Activated CD4-positive, alpha-beta memory T cell treated with anti-CD3 and anti-CD28 coated beads for 36 hours (primary cell): Measurements from ENCODE around the gene APELA. TPM values are rescaled to one million over a fixed set of nuclear protein-coding genes. Genes with fewer than 3 reads are reported as not detected.
"Not testable (repeated sequence)": the region's sequence is repeated elsewhere in the genome, so short reads cannot be mapped to it uniquely, and the experiment has no call there.

ENCODE experiments used
- CTCF ChIA-PET: fragments of 350-600 bp; sonication (Branson Sonifier 250); formaldehyde crosslinking; loops from one replicate; lab custom pipeline; 2021; ENCODE audit warnings: antibody characterized with exemption, inconsistent platforms; lab: Charles Lee
- POLR2A ChIA-PET: fragments of 350-600 bp; sonication (Branson Sonifier 250); formaldehyde crosslinking; loops from one replicate; lab custom pipeline; 2021; ENCODE audit warnings: antibody characterized with exemption; lab: Charles Lee
- DNase-seq: peaks from one replicate; pipeline ENCODE4 v3.0.0-alpha.2; 2020
- H3K27ac Mint-ChIP-seq: one replicate; pipeline ENCODE4 v1.8.0; 2021; ENCODE audit warnings: mixed read lengths
- H3K27me3 Mint-ChIP-seq: one replicate; pipeline ENCODE4 v1.8.0; 2021; ENCODE audit warnings: mixed read lengths
- H3K36me3 Mint-ChIP-seq: one replicate; pipeline ENCODE4 v1.8.0; 2021; ENCODE audit warnings: mixed read lengths
- H3K4me1 Mint-ChIP-seq: one replicate; pipeline ENCODE4 v1.8.0; 2021; ENCODE audit warnings: low read depth, mixed read lengths
- H3K4me3 Mint-ChIP-seq: one replicate; pipeline ENCODE4 v1.8.0; 2021; ENCODE audit warnings: mild to moderate bottlenecking, mixed read lengths
- H3K9me3 Mint-ChIP-seq: one replicate; pipeline ENCODE4 v1.8.0; 2021; ENCODE audit warnings: mixed read lengths
- intact Hi-C: fragments of 100-400 bp; cut with micrococcal nuclease; formaldehyde crosslinking; loops from one replicate; pipeline ENCODE4 v1.15.1; 2023
- total RNA-seq, 2 experiments: library from RNA; stranded (reverse); gene quantifications; one replicate each; pipeline ENCODE4 v1.2.3, GENCODE V29; 2021

APELA gene
- total RNA-seq, 2 experiments from 2014 or later: not detected

DNA sequence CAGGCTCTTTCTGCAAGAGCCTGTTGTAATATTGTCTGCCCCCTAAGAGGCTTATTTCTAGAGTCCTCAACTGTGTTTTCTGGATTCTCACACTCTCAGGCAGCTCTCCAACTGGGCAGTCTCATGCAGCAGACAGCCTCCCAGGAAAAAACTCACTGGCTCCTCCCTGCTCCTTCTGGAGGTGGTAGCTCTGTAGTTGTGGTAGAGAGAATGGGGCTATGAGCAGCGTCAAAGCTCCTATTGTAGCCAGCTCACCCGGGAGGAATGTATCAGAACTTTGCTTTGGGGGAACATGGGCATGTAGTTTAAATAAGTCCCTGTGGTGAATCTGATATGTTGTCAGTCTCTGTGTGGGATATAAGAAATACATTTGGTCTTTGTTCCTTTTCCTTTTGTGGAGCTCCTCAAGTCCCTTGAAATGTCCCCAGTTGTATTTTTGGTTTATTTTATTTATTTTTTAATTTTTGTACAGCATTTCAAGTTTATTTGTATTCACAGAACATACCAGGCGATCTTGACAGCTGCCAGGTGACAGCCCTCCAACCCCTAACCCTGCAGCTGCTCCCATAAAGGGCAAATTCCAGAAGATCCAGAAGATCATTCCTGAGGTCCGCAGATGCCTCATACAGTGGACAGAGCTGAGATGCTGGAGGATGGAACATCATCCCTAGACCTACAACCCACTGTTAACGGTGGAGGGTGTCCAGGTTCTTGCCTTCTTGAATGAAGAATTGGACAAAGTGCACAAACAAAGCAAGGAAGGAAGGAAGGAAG is 54.8 kb downstream of the APELA start:
- intact Hi-C loops: no loop called here
- Mint-ChIP-seq H3K27me3 (peaks cover 15% of the 10 kb centered on the region), H3K36me3 (no peaks in the 10 kb centered on the region), H3K9me3 (no peaks in the 10 kb centered on the region), H3K4me3 (no peak overlapping the region), H3K4me1 (no peaks in the 10 kb centered on the region), H3K27ac (no peak overlapping the region)
- DNase-seq: no peak
- ChIA-PET CTCF (no interaction called here), POLR2A (no interaction called here)

DNA sequence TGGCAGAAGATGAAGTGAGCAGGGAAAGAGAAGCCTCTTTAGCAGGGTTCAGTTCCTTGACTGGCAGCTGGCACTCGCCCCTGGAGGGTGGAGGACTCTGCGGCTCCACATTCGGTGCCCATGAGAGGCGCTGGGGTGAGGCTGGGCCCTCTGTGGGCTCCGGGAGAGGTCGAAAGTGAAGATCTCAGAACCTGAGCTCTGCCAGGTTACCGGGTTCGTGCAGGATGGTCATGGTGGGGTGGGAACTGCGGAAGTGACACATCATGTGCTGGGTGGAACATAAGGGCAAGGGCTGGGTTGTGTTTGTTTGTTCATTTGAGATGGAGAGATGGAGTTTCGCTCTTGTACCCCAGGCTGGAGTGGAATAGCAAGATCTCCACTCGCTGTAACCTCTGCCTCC is 56.3 kb downstream of the APELA start:
- ChIA-PET CTCF (no interaction called here), POLR2A (no interaction called here)
- no peaks in the 10 kb centered on the region for H3K4me1 Mint-ChIP-seq
- H3K4me3 Mint-ChIP-seq: no peak overlapping the region
- H3K27me3 Mint-ChIP-seq: peaks cover 15% of the 10 kb centered on the region
- no peaks in the 10 kb centered on the region for H3K9me3 Mint-ChIP-seq
- intact Hi-C loops: no loop called here
- no peak overlapping the region for H3K27ac Mint-ChIP-seq
- DNase-seq: no peak
- no peaks in the 10 kb centered on the region for H3K36me3 Mint-ChIP-seq

DNA sequence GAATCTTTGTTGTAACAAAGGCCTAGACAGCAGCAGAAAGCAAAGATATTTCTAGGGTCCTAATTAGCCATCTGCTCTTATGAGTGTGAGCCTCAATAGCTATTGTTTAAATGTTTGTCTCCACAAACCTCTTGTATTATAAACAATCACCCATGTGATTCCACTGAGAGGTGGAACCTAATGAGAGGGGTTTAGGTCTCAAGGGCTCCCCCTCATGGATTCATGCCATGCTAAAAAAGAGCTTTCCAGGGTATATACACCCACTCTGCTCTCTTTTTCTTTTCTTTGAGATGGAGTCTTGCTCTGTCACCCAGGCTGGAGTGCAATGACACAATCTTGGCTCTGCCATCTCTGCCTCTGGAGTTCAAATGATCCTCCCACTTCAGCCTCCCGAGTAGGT is 58.4 kb downstream of the APELA start:
- H3K4me3 Mint-ChIP-seq: no peak overlapping the region
- no peaks in the 10 kb centered on the region for H3K9me3 Mint-ChIP-seq
- peaks cover 24% of the 10 kb centered on the region for H3K27me3 Mint-ChIP-seq
- POLR2A ChIA-PET: no interaction called here
- intact Hi-C loops: no loop called here
- CTCF ChIA-PET: no interaction called here
- no peaks in the 10 kb centered on the region for H3K4me1 Mint-ChIP-seq
- no peak overlapping the region for H3K27ac Mint-ChIP-seq
- no peaks in the 10 kb centered on the region for H3K36me3 Mint-ChIP-seq
- DNase-seq: no peak

DNA sequence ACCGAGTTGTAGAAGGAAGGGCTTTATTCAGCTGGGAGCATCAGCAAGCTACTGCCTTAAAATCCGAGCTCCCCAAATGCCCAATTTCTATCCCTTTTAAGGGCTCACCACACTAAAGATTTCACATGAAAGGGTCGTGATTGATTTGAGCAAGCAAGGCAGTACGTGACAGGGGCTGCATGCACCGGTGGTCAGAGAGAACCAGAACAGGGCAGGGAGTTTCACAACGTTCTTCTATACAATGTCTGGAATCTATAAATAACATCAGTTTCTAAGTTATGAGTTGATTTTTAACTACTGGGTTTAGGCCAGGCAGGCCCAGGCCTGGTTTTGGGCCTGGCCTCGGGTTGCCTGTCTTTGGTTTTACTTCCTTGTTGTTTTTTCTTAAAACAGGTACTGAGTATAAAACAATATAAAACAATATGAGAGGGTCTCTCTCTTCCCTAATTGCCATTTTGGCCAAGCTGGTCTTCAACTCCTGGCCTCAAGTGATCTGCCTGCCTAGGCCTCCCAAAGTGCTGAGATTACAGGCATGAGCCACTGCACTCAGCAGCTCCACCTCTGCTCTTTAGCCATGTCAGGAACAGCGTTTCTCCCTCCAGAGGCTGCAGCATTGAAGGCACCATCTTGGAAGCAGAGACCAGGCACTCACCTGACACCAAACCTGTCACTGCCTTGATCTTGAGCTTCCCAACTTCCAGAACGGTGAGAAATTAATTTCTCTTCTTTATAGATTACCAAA is 59.1 kb downstream of the APELA start:
- H3K27me3 Mint-ChIP-seq: peaks cover 21% of the 10 kb centered on the region
- DNase-seq, CTCF ChIA-PET, H3K36me3 Mint-ChIP-seq, H3K9me3 Mint-ChIP-seq, intact Hi-C loops, H3K4me3 Mint-ChIP-seq, POLR2A ChIA-PET, H3K27ac Mint-ChIP-seq, H3K4me1 Mint-ChIP-seq: not testable (repeated sequence)

DNA sequence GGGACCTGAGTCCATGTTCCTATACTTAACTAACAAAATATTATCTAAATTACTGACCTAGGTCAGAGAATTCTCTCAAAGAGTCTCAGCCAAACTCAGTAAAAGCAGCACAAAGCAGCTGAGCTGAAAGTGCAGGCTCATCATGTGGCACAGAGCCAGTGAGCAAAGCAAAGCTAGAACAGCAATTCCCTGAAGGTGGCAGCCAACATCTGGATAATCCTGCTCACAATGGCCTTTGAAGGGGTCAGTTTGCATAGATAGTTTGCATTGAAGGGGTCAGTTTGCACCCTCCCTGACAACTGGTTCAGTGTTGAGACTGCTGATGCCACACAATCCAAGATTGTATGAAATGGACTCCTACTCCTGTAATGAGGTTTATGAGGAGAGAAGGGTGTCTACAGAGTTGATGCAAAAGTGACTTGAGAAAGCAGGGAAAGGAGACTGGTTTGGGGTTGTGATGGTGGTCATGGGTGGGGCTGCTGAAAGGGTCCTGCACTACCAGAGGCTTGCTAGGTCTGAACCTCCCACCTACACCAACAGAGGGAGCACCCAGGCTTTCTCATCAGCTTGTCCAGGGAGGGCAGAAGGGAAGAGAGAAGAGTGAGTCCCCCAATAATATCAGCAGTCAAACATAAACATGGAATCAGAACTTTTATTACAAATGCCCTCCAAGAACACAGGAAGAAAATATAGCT is 60.7 kb downstream of the APELA start:
- Mint-ChIP-seq H3K4me1 (no peaks in the 10 kb centered on the region), H3K27ac (no peak overlapping the region), H3K9me3 (no peaks in the 10 kb centered on the region), H3K36me3 (no peaks in the 10 kb centered on the region), H3K4me3 (no peak overlapping the region), H3K27me3 (peaks cover 18% of the 10 kb centered on the region)
- POLR2A ChIA-PET: no interaction called here
- CTCF ChIA-PET: no interaction called here
- DNase-seq: no peak
- intact Hi-C loops: no loop called here

DNA sequence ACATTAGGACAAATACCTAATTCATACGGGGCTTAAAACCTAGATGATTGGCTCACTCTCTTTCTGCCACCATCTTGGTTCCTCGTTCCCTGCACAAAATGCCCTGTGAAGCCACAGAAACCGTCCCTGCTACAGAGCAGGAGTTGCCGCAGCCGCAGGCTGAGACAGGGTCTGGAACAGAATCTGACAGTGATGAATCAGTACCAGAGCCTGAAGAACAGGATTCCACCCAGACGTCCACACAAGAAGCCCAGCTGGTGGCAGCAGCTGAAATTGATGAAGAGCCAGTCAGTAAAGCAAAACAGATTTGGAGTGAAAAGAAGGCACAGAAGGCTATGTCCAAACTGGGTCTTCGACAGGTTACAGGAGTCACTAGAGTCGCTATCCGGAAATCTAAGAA is 66.2 kb downstream of the APELA start:
- peaks cover 12% of the 10 kb centered on the region for H3K27me3 Mint-ChIP-seq
- POLR2A ChIA-PET: no interaction called here
- CTCF ChIA-PET: no interaction called here

DNA sequence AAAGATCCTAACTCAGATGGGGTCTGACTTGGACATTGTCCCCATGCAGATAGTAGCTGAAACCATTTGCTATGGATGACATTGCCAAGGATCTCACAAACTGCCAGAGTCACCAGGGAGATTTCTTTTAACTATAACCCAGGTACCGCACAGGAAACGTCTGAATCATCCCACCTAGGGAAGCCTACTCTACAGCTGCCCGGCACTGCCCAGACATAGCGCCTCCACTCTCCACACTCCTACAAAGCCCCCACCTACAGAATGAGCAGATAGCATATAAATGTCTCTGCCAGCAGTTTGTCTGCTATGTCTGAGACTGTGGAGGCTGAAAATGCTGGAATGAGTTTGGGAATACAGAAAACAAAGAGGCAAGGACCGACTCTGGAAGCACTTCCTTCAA is 68.2 kb downstream of the APELA start:
- CTCF ChIA-PET: no interaction called here
- no peaks in the 10 kb centered on the region for H3K4me1 Mint-ChIP-seq
- POLR2A ChIA-PET: no interaction called here
- intact Hi-C loops: no loop called here
- DNase-seq: no peak
- H3K27ac Mint-ChIP-seq: no peak overlapping the region
- peaks cover 9% of the 10 kb centered on the region for H3K27me3 Mint-ChIP-seq
- H3K9me3 Mint-ChIP-seq: no peaks in the 10 kb centered on the region
- no peak overlapping the region for H3K4me3 Mint-ChIP-seq
- no peaks in the 10 kb centered on the region for H3K36me3 Mint-ChIP-seq

More for the DNA sequence above, 66.2 kb downstream of the APELA start:
- intact Hi-C loops: no loop called here
- Mint-ChIP-seq H3K36me3 (no peaks in the 10 kb centered on the region), H3K9me3 (no peaks in the 10 kb centered on the region), H3K4me3 (no peak overlapping the region), H3K4me1 (no peaks in the 10 kb centered on the region), H3K27ac (no peak overlapping the region)
- DNase-seq: no peak

DNA sequence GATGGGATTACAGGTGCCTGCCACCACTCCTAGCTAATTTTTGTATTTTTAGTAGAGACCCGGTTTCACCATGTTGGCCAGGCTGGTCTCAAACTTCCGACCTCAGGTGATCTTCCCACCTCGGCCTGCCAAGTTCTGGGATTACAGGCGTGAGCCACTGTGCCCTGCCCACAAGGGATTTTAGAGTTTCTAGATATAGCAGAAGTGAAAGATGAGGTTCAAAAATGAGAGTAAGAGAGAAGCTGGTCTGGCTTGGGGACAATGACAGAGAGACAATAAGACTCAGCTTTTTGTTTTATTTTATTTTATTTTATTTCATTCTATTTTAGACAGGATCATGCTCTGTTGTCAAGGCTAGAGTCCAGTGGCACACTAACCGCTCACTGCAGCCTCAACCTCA is 69.8 kb downstream of the APELA start:
- DNase-seq: no peak
- Mint-ChIP-seq H3K27ac (no peak overlapping the region), H3K4me3 (no peak overlapping the region), H3K36me3 (no peaks in the 10 kb centered on the region), H3K9me3 (no peaks in the 10 kb centered on the region), H3K27me3 (peaks cover 16% of the 10 kb centered on the region), H3K4me1 (no peaks in the 10 kb centered on the region)
- CTCF ChIA-PET: no interaction called here
- intact Hi-C loops: no loop called here
- POLR2A ChIA-PET: no interaction called here

Other genes with a start within 250 kb of the APELA start
- not detected for gene SMIM31, start 123.0 kb upstream of the APELA start, total RNA-seq
- 1 to 10 TPM; 1.0 TPM for gene TRIM61, start 100.5 kb downstream of the APELA start, total RNA-seq
- gene TRIM60, start 154.8 kb downstream of the APELA start, total RNA-seq: not detected
- not detected for gene TRIM75, start 176.7 kb downstream of the APELA start, total RNA-seq
- 1 to 10 TPM; 8.8 to 9.0 TPM for gene TMEM192, start 235.7 kb downstream of the APELA start, total RNA-seq